ENCODE results near the gene ATP6V1A. TPM values are rescaled to one million over a fixed set of nuclear protein-coding genes. Genes with fewer than 3 reads are reported as not detected.
A peak's percentile ranks its signal among the peaks of the same experiment; 100 is the strongest.

The ATP6V1A gene
- total RNA-seq, 1 donor from 2014 or later: 123 TPM

GRCh38 chr3:113698213-113698742 lies 48.6 kb upstream of the ATP6V1A start:
- Histone ChIP-seq H3K27me3 (ENCODE audit: insufficient read depth, low read length) (no peaks in the 10 kb centered on the region), H3K79me2 (ENCODE audit: insufficient read depth, low read length) (peaks cover 26% of the 10 kb centered on the region), H3K36me3 (ENCODE audit: insufficient read depth, low read length) (no peaks in the 10 kb centered on the region), H2AFZ (ENCODE audit: low read depth, low read length) (no peak overlapping the region), H3K4me2 (ENCODE audit: low read length) (peak overlapping the region; percentile 85), H3K4me3 (ENCODE audit: insufficient read depth, low read depth, low read length) (no peak overlapping the region), H3K27ac (ENCODE audit: low read depth, low read length) (no peak overlapping the region), H3K9me3 (ENCODE audit: insufficient read depth, low read depth, low read length) (no peaks in the 10 kb centered on the region), H3K9ac (ENCODE audit: low read length) (no peak overlapping the region), H4K20me1 (ENCODE audit: insufficient read depth, low read length) (peaks cover 11% of the 10 kb centered on the region), H3K4me1 (ENCODE audit: insufficient read depth, low read length) (peaks cover 11% of the 10 kb centered on the region)
- FAIRE-seq (no peak), DNase-seq (ENCODE audit: low read depth) (no peak)
- H3K4me1 Mint-ChIP-seq (ENCODE audit: low read depth, unreplicated experiment): peaks cover 2% of the 10 kb centered on the region
- no peaks in the 10 kb centered on the region for H3K36me3 Mint-ChIP-seq (ENCODE audit: low read depth, unreplicated experiment)
- peak overlapping the region; percentile 29 for H3K27ac Mint-ChIP-seq (ENCODE audit: unreplicated experiment)
- H3K9me3 Mint-ChIP-seq (ENCODE audit: unreplicated experiment): no peaks in the 10 kb centered on the region
- H3K4me3 Mint-ChIP-seq (ENCODE audit: unreplicated experiment): no peak overlapping the region
- no peaks in the 10 kb centered on the region for H3K27me3 Mint-ChIP-seq (ENCODE audit: low read depth, unreplicated experiment)
- TF ChIP-seq EZH2 (IDR thresholded peaks at IDR 0.05; ENCODE audit: insufficient read depth, low read length): no peak
- TF ChIP-seq CTCF (IDR thresholded peaks at IDR 0.05; ENCODE audit: insufficient read depth, low read depth, low read length): no peak

GRCh38 chr3:113698956-113699355 lies 47.9 kb upstream of the ATP6V1A start:
- no peak for FAIRE-seq
- no peak overlapping the region for H3K4me3 Mint-ChIP-seq (ENCODE audit: unreplicated experiment)

More at GRCh38 chr3:113698956-113699355, 47.9 kb upstream of the ATP6V1A start:
- Mint-ChIP-seq H3K9me3 (ENCODE audit: unreplicated experiment) (no peaks in the 10 kb centered on the region), H3K36me3 (ENCODE audit: low read depth, unreplicated experiment) (no peaks in the 10 kb centered on the region), H3K27me3 (ENCODE audit: low read depth, unreplicated experiment) (no peaks in the 10 kb centered on the region), H3K27ac (ENCODE audit: unreplicated experiment) (no peak overlapping the region), H3K4me1 (ENCODE audit: low read depth, unreplicated experiment) (peaks cover 2% of the 10 kb centered on the region)
- Histone ChIP-seq H3K79me2 (ENCODE audit: insufficient read depth, low read length) (peaks cover 19% of the 10 kb centered on the region), H3K9ac (ENCODE audit: low read length) (peak overlapping the region; percentile 47), H3K4me1 (ENCODE audit: insufficient read depth, low read length) (peaks cover 11% of the 10 kb centered on the region), H2AFZ (ENCODE audit: low read depth, low read length) (peak overlapping the region; percentile 76), H3K4me3 (ENCODE audit: insufficient read depth, low read depth, low read length) (no peak overlapping the region), H3K27ac (ENCODE audit: low read depth, low read length) (no peak overlapping the region), H3K4me2 (ENCODE audit: low read length) (peak overlapping the region; percentile 85), H3K36me3 (ENCODE audit: insufficient read depth, low read length) (no peaks in the 10 kb centered on the region), H3K9me3 (ENCODE audit: insufficient read depth, low read depth, low read length) (no peaks in the 10 kb centered on the region), H3K27me3 (ENCODE audit: insufficient read depth, low read length) (no peaks in the 10 kb centered on the region), H4K20me1 (ENCODE audit: insufficient read depth, low read length) (peaks cover 4% of the 10 kb centered on the region)
- TF ChIP-seq EZH2 (IDR thresholded peaks at IDR 0.05; ENCODE audit: insufficient read depth, low read length) (no peak), CTCF (IDR thresholded peaks at IDR 0.05; ENCODE audit: insufficient read depth, low read depth, low read length) (no peak)
- DNase-seq (ENCODE audit: low read depth): peak; percentile 12

Measured in astrocyte (in vitro differentiated cells and primary cell).